HG02623 (cell line): Measurements from ENCODE around the gene SFI1.
"Not testable (repeated sequence)": the region's sequence is repeated elsewhere in the genome, so short reads cannot be mapped to it uniquely, and the experiment has no call there.

Source experiments
- ATAC-seq: cut with Tn5 transposase; IDR thresholded peaks from one replicate; pipeline ENCODE4 v1.9.1; 2021; ENCODE audit warnings: moderate library complexity; ENCODE audit not compliant: unreplicated experiment

SFI1 gene

GRCh38 chr22:31492151-31492550 lies 4.2 kb upstream of the SFI1 start:
- ATAC-seq: no peak

DNA sequence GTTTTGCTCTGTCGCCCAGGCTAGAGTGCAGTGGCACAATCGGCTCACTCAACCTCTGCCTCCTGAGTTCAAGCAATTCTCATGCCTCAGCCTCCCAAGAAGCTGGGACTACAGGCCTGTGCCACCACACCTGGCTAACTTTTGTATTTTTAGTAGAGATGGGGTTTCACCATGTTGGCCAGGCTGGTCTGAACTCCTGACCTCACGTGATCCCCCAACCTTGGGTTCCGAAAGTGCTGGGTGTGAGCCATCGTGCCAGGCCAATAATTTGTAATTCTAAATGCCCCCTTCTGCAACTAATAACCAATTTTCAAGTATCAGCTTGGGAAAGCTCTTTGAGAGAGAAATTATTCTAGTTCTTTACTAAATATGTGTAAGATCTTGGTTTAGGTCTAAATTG lies 3.0 kb upstream of the SFI1 start:
- not testable (repeated sequence) for ATAC-seq

- ATAC-seq: no peak
Measured at GRCh38 chr22:31495343-31495742, 993 bp upstream of the SFI1 start.

- ATAC-seq: peak; percentile 6
Measured at GRCh38 chr22:31496735-31497146, 405 bp downstream of the SFI1 start.

- ATAC-seq: no peak
Measured at GRCh38 chr22:31497148-31497938, 1.0 kb downstream of the SFI1 start.

- no peak for ATAC-seq
Measured at GRCh38 chr22:31501738-31502137, 5.4 kb downstream of the SFI1 start.

DNA sequence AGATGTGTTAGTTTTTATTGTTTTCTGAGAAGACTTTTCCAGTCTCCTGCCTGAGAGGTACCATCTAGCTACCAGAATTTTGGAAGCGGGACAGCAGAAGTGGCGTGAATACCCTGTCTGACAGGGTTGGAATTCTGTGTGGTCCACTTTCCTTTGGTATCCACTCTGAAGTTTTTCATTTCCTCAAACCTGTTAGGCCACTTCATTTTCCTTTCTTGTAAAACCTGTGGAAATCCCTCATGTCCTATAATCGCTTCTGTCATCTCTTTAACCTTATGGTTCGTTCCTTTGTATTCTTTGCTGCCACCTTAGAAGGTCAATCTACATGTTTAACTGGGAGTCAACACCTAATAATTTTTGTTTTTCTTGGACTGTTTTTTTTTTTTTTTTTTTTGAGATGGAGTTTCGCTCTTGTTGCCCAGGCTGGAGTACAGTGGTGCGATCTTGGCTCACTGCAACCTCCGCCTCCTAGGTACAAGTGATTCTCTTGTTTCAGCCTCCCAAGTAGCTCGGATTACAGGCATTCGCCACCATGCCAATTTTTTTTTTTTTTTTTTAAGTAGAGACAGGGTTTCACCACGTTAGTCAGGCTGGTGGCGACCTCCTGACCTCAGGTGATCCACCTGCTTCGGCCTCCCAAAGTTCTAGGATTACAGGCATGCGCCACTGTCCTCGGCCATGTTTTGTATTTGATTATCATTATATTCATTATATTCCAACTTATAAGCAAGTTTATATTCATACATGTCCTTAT lies 7.1 kb downstream of the SFI1 start:
- ATAC-seq: no peak

GRCh38 chr22:31504282-31504681 lies 7.9 kb downstream of the SFI1 start:
- no peak for ATAC-seq

DNA sequence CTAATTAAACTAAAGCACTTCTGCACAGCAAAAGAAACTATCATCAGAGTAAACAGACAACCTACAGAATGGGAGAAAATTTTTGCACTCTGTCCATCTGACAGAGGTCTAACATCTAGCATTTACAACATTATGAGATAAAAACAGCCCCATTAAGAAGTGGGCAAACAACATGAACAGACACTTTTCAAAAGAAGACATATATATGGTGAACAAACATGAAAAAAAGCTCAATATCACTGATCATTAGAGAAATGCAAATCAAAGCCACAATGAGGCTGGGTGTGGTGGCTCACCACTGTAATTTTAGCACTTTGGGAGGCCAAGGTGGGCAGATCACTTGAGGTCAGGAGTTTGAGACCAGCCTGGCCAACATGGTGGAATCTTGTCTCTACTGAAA lies 11.2 kb downstream of the SFI1 start:
- not testable (repeated sequence) for ATAC-seq

DNA sequence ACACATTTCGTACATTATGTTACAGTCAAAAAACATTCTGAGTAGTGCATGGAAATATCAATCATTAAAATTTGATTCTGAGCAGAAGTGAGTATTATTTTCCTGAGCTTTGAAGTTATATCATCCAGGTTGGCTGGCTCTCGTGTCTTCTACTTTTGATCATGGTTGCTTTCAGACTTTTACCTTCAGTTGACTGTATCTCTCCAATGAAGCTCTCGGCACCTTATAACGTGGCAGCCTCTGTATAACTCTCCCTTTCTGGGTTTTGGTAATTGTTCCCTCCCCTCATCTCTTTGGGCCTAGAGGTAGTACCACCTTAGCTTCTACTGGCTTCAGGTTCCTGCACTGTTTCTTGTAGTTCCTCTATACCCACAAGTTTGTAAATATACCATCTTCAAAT lies 12.2 kb downstream of the SFI1 start:
- ATAC-seq: no peak

DNA sequence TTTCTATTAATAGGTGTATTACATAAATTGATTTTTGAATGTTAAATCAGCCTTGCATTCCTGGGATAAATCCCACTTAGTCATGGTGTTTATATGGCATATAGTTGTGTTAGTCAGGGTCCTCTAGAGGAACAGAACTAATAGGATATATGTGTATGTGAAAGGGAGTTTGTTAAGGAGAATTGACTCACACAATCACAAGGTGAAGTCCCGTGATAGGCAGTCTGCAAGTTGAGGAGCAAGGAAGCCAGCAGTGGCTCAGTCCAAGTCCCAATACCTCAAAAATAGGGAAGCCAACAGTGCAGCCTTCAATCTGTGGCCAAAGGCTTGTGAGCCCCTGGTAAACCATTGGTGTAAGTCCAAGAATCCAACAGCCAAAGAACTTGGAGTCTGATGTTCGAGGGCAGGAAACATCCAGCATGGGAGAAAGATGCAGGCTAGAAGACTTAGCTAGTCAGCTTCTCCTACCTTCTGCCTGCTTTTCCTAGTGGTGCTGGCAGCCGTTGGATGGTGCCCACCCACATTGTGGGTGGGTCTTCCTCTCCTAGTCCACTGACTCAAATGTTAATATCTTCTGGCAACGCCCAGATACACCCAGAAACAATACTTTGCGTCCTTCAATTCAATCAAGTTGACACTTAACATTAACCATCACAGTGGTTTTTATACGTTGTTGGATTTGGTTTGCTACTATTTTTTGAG lies 12.9 kb downstream of the SFI1 start:
- ATAC-seq: no peak

DNA sequence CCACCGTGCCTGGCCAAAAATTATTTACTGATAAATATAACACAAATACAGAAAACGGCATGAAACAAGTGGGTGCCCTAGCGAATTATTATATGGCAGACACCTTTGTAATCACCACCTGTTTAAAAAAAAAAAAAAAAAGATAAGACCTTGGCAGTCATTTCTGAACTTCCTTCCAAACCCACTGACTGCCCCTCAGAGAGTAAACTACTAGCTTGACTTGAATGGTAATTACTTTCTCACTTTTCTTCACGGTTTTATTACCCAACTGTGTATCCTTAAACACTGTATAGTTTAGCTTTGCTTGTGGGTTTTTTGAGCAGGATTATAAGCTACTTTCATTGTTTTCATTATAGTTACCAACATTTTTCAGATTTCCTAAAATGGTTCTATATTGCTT lies 23.7 kb downstream of the SFI1 start:
- no peak for ATAC-seq

GRCh38 chr22:31524132-31524531 lies 27.8 kb downstream of the SFI1 start:
- ATAC-seq: not testable (repeated sequence)

- no peak for ATAC-seq
Measured at GRCh38 chr22:31526270-31526669, 29.9 kb downstream of the SFI1 start.

DNA sequence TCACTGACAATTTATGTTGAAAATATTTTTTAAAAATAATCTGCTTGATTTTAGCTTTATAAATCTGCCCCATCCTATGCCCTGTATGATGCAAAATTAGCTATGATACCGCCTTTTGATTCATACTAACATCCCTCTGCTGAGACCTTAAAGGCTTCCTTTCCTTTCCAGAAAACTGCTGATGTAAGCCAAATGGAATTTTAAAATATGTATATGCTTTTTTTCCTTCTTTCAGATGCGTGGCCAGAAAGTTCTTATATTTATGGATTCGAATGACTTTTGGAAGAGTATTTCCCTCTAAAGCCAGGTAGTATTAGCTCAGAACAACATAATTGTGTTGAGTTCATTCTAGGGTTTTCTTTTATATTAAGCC lies 34.5 kb downstream of the SFI1 start:
- ATAC-seq: no peak

DNA sequence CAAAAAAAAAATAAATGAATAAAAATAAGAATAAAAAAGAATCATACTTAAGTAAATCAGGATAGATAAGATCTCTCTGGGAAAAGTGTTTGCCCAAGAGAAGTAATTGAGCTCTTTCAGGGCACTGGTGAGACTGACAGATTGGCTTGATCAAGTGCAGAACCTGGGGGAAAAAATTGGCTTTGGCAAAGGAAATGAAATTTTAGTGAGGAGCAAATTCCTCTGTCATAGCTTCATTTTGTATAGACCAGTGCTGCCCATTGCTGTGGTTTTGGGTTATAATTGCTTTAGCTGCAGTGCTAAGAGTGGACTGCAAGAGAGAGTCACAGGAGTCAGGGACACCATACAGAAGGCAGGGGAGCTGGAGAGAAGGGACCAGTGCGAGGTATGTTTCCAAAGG lies 35.7 kb downstream of the SFI1 start:
- ATAC-seq: no peak

DNA sequence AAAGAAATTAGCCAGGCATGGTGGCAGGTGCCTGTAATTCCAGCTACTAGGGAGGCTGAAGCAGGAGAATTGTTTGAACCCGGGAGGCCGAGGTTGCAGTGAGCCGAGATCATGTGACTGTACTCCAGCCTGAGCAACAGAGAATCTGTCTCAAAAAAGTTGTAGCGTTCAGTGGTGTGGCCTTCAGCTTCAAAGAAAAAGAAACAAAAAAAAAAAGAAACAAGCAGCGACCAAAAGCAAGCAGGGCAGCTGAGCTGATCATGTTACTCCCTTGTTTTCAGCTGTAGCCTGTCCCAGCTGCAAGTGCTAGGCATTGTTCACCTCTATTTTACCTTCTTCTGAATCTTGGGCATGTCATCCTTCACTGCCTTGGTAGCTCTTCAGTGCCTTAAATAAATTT lies 37.0 kb downstream of the SFI1 start:
- no peak for ATAC-seq

DNA sequence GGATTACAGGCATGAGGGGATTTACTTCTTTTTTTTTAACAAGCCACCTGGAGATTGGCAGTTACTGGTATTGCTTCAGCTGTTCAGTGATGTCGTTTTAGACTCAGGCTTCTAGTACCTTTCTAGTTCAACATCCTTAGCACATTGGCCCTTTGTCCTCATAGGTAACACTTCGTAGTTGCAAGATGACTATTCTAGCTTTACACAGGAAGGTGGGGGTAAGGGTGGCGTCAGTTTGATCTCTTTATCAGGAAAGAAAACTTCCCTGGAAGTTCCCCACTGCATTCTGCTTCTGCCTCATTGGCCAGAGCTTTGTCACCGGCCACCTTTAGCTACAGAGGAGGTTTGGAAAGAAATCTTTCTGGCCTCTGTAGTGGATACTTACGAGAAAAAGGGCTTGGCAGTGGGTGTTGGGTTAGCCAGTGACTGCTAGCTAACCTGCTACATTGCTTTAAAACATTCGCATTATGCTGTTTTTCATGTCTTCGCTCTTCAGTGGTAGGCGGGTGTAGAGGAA lies 40.7 kb downstream of the SFI1 start:
- ATAC-seq: no peak

- ATAC-seq: no peak
Measured at GRCh38 chr22:31538815-31539214, 42.5 kb downstream of the SFI1 start.

- not testable (repeated sequence) for ATAC-seq
Measured at GRCh38 chr22:31540166-31540565, 43.8 kb downstream of the SFI1 start.

GRCh38 chr22:31540966-31541365 lies 44.6 kb downstream of the SFI1 start:
- ATAC-seq: no peak
